HG02852 (cell line): ENCODE measurements around the gene OR2V1.
"Not testable (repeated sequence)": the region's sequence is repeated elsewhere in the genome, so short reads cannot be mapped to it uniquely, and the experiment has no call there.

Experiments
- ATAC-seq: cut with Tn5 transposase; IDR thresholded peaks from one replicate; pipeline ENCODE4 v1.9.1; 2021; ENCODE audit warnings: mild to moderate bottlenecking, moderate library complexity; ENCODE audit not compliant: unreplicated experiment

Gene OR2V1

DNA sequence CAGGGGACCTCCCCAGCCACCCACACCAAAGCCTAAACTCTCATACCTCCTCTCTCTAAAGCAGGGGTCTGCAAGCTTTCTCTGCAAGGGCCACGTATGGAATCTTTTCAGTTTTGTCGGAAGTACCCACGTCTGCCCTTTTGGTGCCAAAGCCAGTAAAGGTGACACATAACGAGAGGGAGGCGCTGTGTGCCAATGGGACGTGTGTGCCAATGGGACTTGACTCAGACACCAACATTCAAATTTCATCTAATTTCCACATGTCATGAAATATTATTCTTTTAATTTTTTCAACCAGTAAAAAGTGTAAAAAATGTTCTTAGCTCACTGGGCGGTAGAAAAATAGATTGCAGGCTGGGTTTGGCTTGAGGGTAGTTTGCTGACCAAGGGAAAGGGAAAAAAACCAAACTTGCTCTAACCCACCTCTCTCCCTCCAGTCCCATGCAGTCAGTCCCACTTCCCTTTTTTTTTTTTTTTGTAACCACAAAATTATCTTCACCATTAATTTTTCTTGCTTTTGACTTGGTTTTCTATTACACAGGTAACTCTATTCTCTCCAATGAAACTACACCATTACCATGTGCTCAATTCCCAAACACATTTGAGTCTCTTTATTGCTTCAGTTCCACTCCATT, 25.5 kb downstream of the OR2V1 start:
- no peak for ATAC-seq

DNA sequence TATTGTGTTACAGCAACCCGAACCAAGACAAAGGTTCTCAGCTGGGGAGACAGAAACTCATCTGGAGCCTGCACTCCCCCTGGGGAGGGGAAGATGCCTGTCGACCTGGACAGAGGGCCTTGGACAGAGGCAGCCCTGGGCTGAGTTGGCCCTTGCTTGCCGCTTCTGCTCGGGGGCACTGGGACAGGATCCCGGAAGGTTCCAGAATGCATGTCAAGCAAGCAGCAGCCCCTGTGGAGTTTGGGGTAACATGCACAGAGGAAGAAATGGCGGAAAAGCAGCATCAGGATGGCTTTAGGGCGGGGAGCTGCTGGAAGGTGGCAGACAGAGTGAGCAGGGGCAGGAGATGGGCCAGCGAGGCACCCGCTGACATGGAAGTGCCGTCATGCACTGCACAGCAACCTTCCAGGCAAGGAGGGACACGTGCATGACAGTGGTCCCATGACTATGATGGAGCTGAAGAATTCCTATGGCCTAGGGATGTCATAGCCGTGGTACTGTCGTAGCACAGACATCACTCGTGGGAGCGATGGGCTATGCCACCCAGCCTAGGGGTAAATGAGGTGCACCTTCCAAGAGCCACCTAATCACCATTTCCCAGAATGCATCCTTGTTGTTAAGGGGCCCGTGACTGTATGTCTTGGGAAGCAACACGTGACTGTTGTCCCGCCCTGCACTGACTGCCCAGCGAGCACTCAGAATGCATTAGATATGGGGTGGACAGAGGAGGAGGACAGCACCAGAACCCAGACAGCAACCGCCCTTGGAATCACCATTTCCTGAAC, 26.2 kb downstream of the OR2V1 start:
- not testable (repeated sequence) for ATAC-seq

DNA sequence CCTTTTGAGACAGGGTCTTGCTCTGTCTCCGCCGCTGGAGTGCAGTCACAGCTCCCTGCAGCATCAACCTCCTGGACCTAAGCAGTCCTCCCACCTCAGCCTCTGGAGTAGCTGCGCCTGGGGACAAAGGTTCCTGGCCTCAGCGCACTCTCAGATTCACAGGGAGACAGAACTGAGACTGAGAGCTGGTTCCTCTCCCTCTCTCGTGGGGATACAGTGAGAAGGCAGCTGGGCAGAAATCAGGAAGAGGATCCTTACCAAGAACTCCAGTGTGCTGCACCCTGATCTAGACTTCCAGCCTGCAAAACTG, 26.8 kb downstream of the OR2V1 start:
- not testable (repeated sequence) for ATAC-seq

DNA sequence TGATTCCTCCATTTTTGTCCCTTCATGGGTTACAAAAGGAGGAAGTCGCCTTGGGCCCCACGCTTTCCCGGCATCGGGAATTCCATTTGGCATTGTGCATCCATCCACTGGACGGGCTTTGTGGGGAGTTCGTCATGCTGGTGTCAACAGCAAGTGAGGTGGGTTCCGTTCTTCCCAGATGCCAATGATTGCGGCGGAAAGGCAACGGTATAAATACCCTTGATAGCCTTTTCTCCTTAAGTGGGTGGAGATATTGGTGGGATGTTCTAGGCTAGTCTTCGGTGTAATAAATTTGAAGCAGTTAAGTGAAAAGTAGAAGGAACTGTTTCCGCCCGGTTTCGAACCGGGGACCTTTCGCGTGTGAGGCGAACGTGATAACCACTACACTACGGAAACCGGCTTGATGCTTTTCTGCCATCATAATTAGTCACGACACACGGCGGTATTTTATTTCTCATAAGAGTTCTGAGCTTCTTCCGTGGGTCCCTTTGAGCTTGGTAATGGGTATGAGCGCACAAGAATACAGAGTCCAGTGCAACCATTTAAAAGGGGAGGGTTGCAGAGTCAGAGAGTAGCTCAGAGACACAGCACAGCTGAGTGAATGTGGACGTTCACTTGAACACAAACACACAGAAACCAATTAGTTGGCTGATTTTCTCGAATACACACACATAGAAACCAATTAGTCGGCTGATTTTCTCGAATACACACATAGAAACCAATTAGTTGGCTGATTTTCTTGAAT, 28.9 kb downstream of the OR2V1 start:
- ATAC-seq = not testable (repeated sequence)

DNA sequence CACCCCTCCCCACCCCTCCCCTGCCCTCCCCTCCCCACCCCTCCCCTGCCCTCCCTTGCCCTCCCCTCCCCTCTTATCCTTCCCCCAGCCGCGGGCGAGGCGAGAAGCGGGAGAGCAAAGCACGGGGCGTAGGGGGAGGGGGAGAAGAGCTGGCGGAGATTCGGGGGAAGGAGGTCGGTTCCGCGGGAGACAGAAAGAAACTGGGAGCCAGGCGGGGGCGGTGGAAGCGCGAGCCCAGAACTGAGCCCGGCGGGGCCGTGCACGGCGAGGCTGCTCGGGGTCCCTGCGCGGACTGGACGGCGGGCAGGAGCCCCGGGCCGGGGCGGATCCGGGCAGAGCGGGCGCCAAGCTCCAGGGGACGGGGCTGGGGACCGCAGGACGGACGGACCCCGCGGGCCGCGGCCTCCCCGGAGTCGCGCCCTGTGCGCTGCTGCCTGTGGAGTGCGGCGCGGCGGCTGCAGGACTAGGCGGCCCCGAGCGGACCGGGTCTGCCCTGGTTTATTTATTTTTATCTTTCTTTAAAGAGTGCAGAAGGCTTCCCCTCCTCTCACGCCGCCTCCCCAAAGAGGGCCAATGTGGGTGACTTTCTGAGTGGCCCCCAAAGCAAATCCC, 29.8 kb downstream of the OR2V1 start:
- not testable (repeated sequence) for ATAC-seq

DNA sequence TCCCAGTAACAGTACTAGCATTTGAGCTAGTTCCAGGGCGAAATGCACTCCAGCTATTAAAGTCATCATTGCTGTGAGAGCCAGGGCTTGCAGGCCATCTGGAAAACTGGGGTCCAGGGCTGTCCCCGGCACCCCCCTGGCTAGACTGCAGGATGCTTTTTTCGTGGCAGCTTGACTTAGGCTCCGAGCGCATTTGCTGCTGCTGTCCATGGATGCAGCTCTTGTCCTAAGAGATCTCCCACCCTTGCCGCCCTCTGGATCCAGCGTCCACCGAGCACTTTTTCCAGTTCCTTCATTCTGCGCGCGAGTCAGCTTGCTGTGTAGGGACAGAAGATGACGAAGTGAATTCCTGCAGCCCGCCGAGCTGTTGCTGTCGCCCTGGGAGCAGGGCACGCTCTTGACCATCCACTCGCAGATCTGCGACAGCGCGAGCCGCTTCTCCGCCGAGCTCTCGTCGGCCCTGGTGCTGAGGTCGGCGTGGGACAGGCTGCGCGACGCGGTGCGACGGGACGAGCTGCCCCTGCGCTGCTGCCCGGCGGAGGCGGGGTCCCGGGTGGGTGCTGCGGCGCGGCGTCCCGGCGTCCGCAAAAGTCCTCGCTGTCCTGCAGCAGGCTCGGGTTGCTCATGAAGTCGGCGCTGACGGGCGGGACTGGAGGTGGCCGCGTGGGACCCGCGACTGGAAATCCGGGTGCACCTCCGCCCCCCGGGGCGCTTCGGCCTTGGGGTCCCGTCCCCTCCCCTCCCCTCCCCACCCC, 30.7 kb downstream of the OR2V1 start:
- ATAC-seq = no peak

GRCh38 chr5:181099602-181100086, 31.3 kb downstream of the OR2V1 start:
- ATAC-seq = no peak

DNA sequence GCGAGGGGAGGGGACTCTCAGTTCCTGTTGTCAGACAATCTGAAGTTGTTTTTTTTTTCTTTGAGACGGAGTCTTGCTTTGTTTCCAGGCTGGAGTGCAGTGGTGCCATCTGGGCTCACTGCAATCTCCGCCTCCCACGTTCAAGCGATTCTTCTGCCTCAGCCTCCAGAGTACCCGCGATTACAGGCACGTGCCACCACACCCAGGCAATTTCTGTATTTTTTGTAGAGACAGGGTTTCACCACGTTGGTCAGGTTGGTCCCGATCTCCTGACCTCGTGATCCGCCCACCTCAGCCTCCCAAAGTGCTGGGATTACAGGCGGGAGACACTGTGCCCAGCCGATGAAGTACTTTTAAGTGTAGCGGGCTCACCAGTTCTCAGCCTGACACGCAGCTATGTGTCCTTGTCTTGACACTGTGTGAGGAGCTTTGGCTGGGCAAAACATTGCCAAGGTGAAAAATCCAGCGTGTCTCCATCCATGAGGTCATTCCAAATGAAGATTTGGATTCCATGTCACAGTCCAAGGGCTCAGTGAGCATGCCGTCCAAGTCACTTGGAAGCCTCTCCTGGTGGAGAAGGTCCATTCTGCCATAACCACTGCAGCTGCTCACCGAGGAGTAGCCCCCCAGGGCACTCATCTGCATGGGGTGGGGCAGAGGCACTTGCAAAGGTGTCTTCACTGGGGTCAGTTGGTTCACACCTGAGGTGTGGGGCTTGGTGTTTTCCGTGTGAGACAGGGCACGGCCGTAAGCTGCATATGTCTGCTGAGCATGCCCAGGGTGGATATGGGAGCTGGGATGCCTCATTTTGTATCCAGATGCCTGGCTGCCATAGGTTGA, 32.0 kb downstream of the OR2V1 start:
- no peak for ATAC-seq

DNA sequence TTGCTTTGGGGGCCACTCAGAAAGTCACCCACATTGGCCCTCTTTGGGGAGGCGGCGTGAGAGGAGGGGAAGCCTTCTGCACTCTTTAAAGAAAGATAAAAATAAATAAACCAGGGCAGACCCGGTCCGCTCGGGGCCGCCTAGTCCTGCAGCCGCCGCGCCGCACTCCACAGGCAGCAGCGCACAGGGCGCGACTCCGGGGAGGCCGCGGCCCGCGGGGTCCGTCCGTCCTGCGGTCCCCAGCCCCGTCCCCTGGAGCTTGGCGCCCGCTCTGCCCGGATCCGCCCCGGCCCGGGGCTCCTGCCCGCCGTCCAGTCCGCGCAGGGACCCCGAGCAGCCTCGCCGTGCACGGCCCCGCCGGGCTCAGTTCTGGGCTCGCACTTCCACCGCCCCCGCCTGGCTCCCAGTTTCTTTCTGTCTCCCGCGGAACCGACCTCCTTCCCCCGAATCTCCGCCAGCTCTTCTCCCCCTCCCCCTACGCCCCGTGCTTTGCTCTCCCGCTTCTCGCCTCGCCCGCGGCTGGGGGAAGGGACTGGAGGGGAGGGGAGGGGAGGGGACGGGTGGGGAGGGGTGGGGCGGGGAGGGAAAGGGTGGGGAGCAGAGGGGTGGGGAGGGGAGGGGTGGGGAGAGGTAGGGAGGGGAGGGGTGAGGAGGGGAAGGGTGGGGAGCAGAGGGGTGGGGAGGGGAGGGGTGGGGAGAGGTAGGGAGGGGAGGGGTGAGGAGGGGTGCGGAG, 33.0 kb downstream of the OR2V1 start:
- not testable (repeated sequence) for ATAC-seq

DNA sequence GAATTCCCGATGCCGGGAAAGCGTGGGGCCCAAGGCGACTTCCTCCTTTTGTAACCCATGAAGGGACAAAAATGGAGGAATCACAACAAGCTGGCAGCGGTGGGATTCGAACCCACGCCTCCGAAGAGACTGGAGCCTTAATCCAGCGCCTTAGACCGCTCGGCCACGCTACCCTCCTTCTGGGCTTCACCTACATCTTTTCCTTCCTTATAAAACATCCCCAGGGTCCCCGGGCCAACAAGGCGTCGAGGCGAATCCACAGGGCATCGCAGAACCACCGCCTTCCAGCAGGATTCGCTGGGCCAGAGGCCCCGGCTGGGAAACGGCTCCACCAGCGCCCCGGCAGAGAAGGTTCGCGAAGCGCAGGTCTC, 33.6 kb downstream of the OR2V1 start:
- ATAC-seq = not testable (repeated sequence)

- ATAC-seq = not testable (repeated sequence)
These were observed 34.1 kb downstream of the OR2V1 start for GRCh38 chr5:181096721-181097382.

GRCh38 chr5:181095162-181095561, 35.8 kb downstream of the OR2V1 start:
- ATAC-seq = not testable (repeated sequence)

DNA sequence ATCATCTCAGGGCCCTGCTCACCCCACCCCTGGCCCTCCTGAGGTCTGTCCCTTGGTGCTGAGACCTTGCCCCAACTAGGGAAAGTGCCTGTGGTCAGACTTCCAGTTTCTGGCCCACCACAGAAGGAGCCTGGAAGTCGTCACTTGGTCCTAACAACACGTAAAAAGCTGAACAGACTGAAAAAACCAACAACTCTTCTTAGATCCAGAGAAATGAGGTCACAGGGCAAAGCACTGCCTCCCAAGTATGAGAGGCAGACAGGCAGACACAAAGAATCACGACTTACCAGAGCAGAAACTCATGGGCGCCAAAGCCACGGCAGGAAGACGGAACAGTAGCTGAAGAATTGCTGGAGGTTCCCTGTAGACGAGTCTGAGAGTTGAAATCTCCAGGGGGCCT, 38.5 kb downstream of the OR2V1 start:
- no peak for ATAC-seq

DNA sequence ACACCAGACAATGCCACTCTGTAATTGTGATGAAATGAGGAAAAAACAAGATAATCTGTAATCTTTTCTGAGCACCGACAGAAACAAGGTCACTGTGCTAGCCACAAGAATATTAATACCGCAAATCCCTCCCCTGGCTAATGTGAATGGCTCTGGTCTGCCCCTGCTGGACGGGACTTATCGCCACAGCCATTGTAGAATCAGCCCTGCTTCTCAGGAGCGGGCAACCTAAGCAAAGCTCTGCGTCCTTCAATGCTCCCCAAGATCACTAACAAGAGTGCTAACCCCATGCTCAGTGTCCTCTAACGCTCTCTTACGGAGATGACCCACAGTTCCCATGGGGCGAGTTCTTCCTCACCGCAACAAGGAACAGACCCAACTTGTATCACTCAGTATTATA, 42.7 kb downstream of the OR2V1 start:
- ATAC-seq = no peak

DNA sequence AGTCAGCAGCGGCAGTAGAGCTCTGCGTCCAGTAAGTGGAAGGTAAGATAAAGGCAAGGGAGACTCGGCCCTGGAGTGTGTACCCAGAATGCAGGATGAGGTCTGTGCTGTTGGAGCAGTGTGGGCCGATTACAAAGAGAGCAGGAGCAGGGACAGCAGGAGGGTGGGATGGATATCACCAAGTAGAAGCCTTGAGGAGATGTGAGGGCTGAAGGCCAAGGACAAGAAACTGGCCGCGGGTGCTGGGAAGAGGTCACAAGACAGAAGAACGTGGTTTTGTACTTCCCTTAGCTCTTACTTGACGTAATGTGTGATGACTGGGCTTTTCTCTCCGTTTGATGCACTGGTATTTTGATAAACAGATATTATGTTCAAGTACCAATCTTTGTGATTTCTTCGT, 43.7 kb downstream of the OR2V1 start:
- no peak for ATAC-seq

GRCh38 chr5:181086884-181087205, 44.1 kb downstream of the OR2V1 start:
- ATAC-seq = no peak

GRCh38 chr5:181086026-181086883, 44.7 kb downstream of the OR2V1 start:
- ATAC-seq = no peak
